SK-N-SH (cell line): ENCODE measurements around the gene ZNF593OS.

Source experiments
- CTCF ChIP-seq: fragments of 200-600 bp; sonication (generic); IDR thresholded peaks from 2 replicates; pipeline ENCODE4 v1.6.1; 2017; ENCODE audit warnings: antibody characterized with exemption, mild to moderate bottlenecking, moderate library complexity
- EZH2phosphoT487 ChIP-seq: fragments of 200-600 bp; sonication (generic); IDR thresholded peaks from 2 replicates; pipeline ENCODE4 v1.6.1; 2017; ENCODE audit warnings: low read depth, mixed run types, mild to moderate bottlenecking, antibody characterized with exemption, moderate library complexity, borderline replicate concordance
- FOSL2 ChIP-seq: IDR thresholded peaks from 2 replicates; pipeline ENCODE4 v1.4.0; 2012; ENCODE audit warnings: low read depth, mild to moderate bottlenecking, moderate library complexity, borderline replicate concordance
- FOXM1 ChIP-seq: IDR thresholded peaks from 2 replicates; pipeline ENCODE4 v1.4.0; 2012; ENCODE audit warnings: low read depth, mild to moderate bottlenecking
- GABPA ChIP-seq: IDR thresholded peaks from 2 replicates; pipeline ENCODE4 v1.4.0; 2012; ENCODE audit warnings: low read depth, mild to moderate bottlenecking
- GATA2 ChIP-seq: sonication (generic); formaldehyde crosslinking; IDR thresholded peaks from 2 replicates; pipeline ENCODE4 v1.5.0; 2020; ENCODE audit warnings: mild to moderate bottlenecking, missing genetic modification reagents
- JUND ChIP-seq: IDR thresholded peaks from 2 replicates; pipeline ENCODE4 v1.4.0; 2012
- MAX ChIP-seq: IDR thresholded peaks from 2 replicates; pipeline ENCODE4 v1.4.0; 2012; ENCODE audit warnings: low read depth
- PBX3 ChIP-seq: IDR thresholded peaks from 2 replicates; pipeline ENCODE4; 2012
- POLR2AphosphoS5 ChIP-seq: IDR thresholded peaks from 2 replicates; pipeline ENCODE4 v1.6.1; 2012; ENCODE audit warnings: low read depth, low read length
- RAD21 ChIP-seq: IDR thresholded peaks from 2 replicates; pipeline ENCODE4 v1.6.1; 2012; ENCODE audit warnings: mild to moderate bottlenecking, low read length
- RCOR1 ChIP-seq: fragments of 150-350 bp; IDR thresholded peaks from 2 replicates; pipeline ENCODE4 v1.6.1; 2017; ENCODE audit warnings: antibody characterized with exemption, low read length
- REST ChIP-seq: IDR thresholded peaks from 2 replicates; pipeline ENCODE4 v1.6.1; 2012; ENCODE audit warnings: mild to moderate bottlenecking, low read depth, low read length, moderate library complexity
- TAF1 ChIP-seq: IDR thresholded peaks from 2 replicates; pipeline ENCODE4 v1.6.1; 2012; ENCODE audit warnings: low read depth, mild to moderate bottlenecking, low read length, moderate library complexity, borderline replicate concordance

GRCh38 chr1:26197301-26197700 is 25.7 kb upstream of the ZNF593OS start:
- TF ChIP-seq EZH2phosphoT487: no peak
- no peak for TF ChIP-seq CTCF
- TF ChIP-seq RAD21: no peak
- no peak for TF ChIP-seq REST
- TF ChIP-seq MAX: no peak
- no peak for TF ChIP-seq FOXM1
- TF ChIP-seq GABPA: no peak
- no peak for TF ChIP-seq RCOR1
- TF ChIP-seq FOSL2: no peak
- no peak for TF ChIP-seq POLR2AphosphoS5
- no peak for TF ChIP-seq PBX3
- TF ChIP-seq JUND: no peak
- no peak for TF ChIP-seq GATA2 (CRISPR knock-in tag)
- no peak for TF ChIP-seq TAF1
